GM11168 (cell line): ENCODE results near the gene BUB1.
"Not testable (repeated sequence)": the region's sequence is repeated elsewhere in the genome, so short reads cannot be mapped to it uniquely, and the experiment has no call there.

ENCODE experiments used
- in situ Hi-C: fragments of 300-500 bp; cut with MboI; formaldehyde crosslinking; loops from one replicate; pipeline ENCODE4 v1.12.0; 2022; ENCODE audit warnings: low sequenced_read_pairs; ENCODE audit not compliant: unreplicated experiment

Gene BUB1

DNA sequence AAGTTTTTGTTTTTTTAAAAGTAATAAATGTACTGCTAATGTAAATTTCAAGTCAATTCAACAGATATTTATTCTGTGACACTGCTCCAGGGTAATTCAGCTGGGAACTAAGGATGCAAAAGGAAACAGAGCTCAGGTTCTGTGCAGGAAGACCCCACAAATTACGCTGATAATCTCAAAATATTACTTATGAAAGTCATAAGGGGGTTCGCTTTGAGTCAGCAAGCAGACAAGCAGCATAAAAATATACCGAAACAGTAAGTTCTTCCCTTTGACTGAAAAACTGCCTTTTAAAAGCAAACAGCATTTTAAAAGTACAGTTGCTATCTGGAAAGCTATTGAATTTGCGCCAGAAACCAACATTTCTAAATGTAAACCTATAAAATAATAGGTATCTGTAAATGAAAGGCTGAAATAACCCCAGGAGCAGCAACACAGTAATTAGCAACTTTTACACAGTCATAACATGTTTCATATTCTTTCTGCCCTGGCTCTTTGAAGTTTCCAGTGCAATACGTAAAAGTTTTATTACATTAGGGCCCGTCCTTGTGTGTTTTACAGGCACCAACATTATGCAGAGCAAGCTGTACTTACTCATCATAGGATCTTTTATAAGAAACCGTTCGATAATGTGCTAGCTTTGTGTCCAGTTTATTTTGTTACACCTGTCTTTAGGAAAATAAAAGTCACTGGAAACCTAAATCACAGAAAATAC lies 68.9 kb downstream of the BUB1 start:
- in situ Hi-C loops = not testable (repeated sequence)

DNA sequence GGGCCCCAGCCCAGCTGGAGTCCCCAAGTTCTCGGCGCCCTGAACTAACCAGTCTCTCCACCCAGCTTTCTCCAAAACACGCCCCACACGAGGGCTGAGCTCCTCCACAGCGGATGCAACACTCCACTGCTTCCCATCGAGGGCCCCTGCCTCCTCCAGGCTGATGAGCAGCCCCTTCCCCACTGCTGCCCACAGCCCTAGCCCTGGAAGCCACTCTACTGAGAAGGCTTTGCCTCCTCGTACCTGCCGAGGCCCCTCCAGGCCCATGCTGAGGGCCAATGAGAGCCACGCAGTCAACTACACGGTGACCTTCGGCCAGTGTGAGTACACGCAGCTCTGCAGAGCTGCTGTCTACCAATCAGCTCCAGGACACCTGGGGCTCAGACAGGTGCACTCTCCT lies 72.8 kb downstream of the BUB1 start:
- in situ Hi-C loops = not testable (repeated sequence)

DNA sequence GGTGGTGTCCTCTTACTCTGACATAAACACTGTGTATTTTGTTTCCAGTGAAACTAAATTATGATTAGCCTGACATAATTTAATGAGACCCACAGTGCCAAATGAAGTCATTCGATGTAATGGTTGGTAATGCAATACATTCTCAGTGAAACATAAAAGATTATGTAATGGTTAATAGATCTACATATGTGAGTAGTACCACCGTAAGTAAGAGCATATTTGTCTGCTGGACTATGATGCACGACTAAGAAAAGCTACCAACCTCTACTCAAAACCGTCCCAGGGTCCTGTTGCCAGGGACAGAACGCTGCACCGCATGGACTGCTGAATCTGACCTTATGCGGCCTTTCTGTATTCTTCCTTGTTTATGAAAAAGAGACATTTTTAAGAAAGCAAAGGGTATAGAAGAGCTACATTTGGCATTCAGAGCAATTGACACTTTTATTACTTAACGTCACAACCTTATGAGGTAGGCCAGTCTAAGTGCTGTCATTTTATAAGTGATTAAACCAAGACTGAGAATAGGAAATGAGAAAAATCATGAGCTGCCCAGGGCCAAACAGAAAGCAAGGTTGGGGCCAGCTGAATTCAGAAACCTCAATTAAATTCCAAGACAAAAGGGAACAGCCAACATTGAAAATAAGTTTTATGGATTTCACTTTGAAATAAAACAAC lies 73.8 kb downstream of the BUB1 start:
- in situ Hi-C loops = not testable (repeated sequence)

GRCh38 chr2:110602139-110602538 lies 75.7 kb downstream of the BUB1 start:
- in situ Hi-C loops = not testable (repeated sequence)

- in situ Hi-C loops = not testable (repeated sequence)
Observed at GRCh38 chr2:110591973-110592372, 85.9 kb downstream of the BUB1 start.

- in situ Hi-C loops = not testable (repeated sequence)
Observed at GRCh38 chr2:110589677-110590330, 88.1 kb downstream of the BUB1 start.

- in situ Hi-C loops = not testable (repeated sequence)
Observed at GRCh38 chr2:110588520-110588919, 89.3 kb downstream of the BUB1 start.
